LNCAP (cell line): ENCODE results near the gene SMARCD3.

Source experiments
- TF ChIP-seq, protein P1 (sequence below): fragments of 450-650 bp; IDR thresholded peaks from 2 replicates; pipeline ENCODE4 v1.5.1; 2017; ENCODE audit warnings: mild to moderate bottlenecking

The SMARCD3 gene

DNA sequence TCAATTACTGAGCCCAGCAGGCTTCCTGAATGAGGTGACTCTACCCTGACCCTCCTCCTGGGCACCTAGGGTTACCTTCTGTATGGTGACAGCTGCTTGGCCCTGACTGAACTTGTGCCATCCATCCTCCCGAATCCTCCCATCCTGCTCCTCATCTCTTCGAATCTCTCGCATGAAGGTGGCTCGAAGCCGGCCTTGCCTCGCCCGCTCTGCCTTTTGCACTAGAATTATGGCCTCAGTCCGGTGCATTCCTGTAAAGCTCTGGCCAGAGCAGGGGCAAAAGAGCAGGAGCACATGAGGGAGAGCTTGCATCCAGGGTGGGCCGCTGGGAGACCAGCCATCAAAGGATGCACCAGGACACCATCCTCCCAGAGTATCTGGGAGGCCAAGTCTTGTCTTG, 45.7 kb downstream of the SMARCD3 start:
- TF ChIP-seq, protein P1, sequence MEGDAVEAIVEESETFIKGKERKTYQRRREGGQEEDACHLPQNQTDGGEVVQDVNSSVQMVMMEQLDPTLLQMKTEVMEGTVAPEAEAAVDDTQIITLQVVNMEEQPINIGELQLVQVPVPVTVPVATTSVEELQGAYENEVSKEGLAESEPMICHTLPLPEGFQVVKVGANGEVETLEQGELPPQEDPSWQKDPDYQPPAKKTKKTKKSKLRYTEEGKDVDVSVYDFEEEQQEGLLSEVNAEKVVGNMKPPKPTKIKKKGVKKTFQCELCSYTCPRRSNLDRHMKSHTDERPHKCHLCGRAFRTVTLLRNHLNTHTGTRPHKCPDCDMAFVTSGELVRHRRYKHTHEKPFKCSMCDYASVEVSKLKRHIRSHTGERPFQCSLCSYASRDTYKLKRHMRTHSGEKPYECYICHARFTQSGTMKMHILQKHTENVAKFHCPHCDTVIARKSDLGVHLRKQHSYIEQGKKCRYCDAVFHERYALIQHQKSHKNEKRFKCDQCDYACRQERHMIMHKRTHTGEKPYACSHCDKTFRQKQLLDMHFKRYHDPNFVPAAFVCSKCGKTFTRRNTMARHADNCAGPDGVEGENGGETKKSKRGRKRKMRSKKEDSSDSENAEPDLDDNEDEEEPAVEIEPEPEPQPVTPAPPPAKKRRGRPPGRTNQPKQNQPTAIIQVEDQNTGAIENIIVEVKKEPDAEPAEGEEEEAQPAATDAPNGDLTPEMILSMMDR: no peak

DNA sequence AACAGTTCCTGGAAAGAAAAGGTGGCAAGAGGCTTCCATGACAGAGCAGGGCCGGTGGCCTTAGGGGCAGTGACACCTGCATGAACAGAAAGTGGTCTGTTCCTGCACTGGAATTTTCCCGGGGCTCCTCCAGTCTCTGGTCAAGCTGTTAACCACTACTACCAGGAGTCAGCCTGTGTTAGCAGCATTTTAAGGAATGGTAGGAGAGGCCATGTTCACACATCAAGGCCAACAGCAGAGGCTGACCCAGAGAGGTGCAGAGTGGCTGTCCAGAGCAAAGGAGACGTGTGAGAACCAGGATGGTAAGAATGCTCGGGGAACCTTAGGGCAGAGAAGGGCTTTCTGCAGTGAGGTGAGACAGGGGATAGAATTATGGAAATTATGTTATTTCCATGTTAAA, 46.7 kb downstream of the SMARCD3 start:
- TF ChIP-seq, protein P1: no peak

DNA sequence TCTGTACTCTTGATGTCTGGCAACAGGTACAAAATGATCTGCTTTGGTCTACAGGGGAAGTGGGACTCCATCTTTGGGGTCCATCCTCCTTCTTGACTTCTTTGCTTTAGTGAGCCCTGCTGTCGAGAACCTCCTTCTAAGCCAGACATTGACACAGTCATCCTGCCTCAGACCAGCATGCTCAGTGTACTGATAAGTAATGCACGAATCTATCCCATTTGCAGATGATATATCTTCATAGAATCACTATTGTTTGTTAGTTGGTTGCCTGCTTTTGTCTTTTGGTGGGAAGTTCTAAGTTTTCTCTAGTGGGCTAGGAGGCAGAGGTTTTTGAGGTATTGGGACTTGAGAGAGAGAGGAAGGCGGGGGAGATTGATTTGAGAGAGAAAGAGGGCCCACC, 47.1 kb downstream of the SMARCD3 start:
- TF ChIP-seq, protein P1: no peak

- TF ChIP-seq, protein P1: no peak
Observed at GRCh38 chr7:151198945-151199848, 49.3 kb downstream of the SMARCD3 start.

- TF ChIP-seq, protein P1: no peak
Observed at GRCh38 chr7:151197932-151198331, 50.6 kb downstream of the SMARCD3 start.

DNA sequence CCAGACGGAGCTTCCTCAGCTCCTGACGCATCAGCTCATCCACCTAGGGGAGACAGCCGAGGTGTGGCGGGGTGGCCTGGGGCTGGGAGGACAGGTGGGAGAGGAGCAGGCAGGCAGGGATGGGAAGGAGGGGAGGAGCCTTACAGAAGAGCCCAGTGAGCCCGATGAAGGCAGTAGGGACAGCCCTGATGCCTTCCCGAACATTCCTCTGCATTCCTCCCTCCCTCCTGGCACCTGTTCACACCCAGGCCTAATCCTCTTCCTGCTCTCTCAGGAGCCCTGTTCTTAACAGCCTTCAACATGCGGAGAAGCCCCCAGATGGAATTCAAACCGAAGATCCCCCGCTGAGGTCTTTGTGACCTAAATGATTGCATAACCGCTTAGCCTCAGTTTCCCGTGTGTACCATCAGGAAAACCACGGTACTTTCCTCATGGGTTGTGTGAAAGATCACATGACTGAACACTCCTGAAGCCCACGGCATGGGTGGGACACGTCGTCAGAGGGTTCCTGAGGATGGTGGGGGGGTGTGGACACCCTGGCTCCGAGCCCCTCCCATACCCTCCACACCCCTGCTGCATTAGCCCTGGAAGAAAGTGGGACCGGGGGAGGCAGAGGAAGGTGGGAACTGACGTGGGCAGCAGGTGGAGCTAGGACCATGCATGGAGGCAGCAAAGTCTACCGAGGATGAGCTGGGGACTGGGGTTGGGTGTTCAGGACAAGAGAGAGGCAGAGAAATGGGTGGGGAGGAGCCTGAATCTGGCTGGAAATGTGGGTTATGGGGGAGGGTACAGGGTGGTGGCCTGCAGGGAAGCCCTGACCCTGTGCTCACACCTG, 52.7 kb downstream of the SMARCD3 start:
- TF ChIP-seq, protein P1: no peak

DNA sequence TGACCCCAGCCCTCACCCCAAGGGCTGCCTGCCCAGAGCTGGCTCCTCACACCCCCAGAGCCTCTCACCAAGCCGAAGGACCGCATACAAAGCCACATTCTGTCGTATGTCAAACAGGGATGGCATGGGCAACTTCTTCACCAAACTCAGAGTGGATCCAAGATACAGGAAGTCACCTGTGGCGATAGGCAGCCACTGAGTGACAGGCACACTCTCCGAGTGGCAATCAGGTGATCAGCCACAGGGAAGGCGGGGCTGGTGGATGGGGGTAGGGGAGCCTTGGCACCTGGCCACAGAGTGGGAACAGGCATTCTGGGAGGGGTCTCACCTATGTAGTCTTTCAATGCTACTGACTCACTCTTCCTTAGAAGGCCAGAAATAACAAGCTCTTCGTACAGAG, 54.3 kb downstream of the SMARCD3 start:
- TF ChIP-seq, protein P1: no peak
